Activated CD4-positive, alpha-beta T cell treated with anti-CD3 and anti-CD28 coated beads for 36 hours (primary cell): ENCODE results near the gene SEC24C. TPM values are rescaled to one million over a fixed set of nuclear protein-coding genes. Genes with fewer than 3 reads are reported as not detected.

Experiments used
- ATAC-seq: fragments of 200-7000 bp; cut with Tn5 transposase; one replicate; pipeline ENCODE4 v1.10.0; 2021; ENCODE audit warnings: mild to moderate bottlenecking, moderate library complexity
- CTCF ChIA-PET: fragments of 350-600 bp; sonication (Branson Sonifier 250); formaldehyde crosslinking; loops from one replicate; lab custom pipeline; 2021; ENCODE audit warnings: antibody characterized with exemption; lab: Charles Lee
- POLR2A ChIA-PET: fragments of 350-600 bp; sonication (Branson Sonifier 250); formaldehyde crosslinking; loops from one replicate; lab custom pipeline; 2021; ENCODE audit warnings: antibody characterized with exemption, inconsistent platforms; lab: Charles Lee
- DNase-seq: peaks from one replicate; pipeline ENCODE4 v3.0.0-alpha.2; 2020
- H3K27ac Mint-ChIP-seq: one replicate; pipeline ENCODE4 v1.8.0; 2021; ENCODE audit warnings: mixed read lengths
- H3K27me3 Mint-ChIP-seq: one replicate; pipeline ENCODE4 v1.8.0; 2021; ENCODE audit warnings: mixed read lengths
- H3K36me3 Mint-ChIP-seq: one replicate; pipeline ENCODE4 v1.8.0; 2021; ENCODE audit warnings: low read depth, mixed read lengths
- H3K4me1 Mint-ChIP-seq: one replicate; pipeline ENCODE4 v1.8.0; 2021; ENCODE audit warnings: mixed read lengths
- H3K4me3 Mint-ChIP-seq: one replicate; pipeline ENCODE4 v1.8.0; 2021; ENCODE audit warnings: mild to moderate bottlenecking, moderate library complexity, mixed read lengths
- H3K9me3 Mint-ChIP-seq: one replicate; pipeline ENCODE4 v1.8.0; 2021; ENCODE audit warnings: low read depth, mixed read lengths
- intact Hi-C, 2 experiments: fragments of 100-400 bp; cut with DNase I in 1 of 2; cut with micrococcal nuclease in 1 of 2; formaldehyde crosslinking; loops; one replicate each; pipeline versions ENCODE4 v1.14.2 to v1.15.1; 2022 to 2024; cut with DNase I, micrococcal nuclease
- total RNA-seq, 2 experiments: library from RNA; stranded (reverse); gene quantifications; one replicate each; pipeline ENCODE4 v1.2.3, GENCODE V29; 2021

SEC24C gene
- total RNA-seq, 2 experiments from 2014 or later: 84.6 to 88.2 TPM

- Mint-ChIP-seq H3K9me3 (no peaks in the 10 kb centered on the region), H3K27me3 (no peaks in the 10 kb centered on the region), H3K4me1 (peaks cover 29% of the 10 kb centered on the region), H3K4me3 (no peak overlapping the region), H3K36me3 (peaks cover 52% of the 10 kb centered on the region), H3K27ac (peak overlapping the region; percentile 67)
- CTCF ChIA-PET: no interaction called here
- intact Hi-C loops: no loop called here
- POLR2A ChIA-PET: no interaction called here
- DNase-seq (no peak), ATAC-seq (no peak)
Observed at GRCh38 chr10:73802276-73802991, 58.3 kb downstream of the SEC24C start.

GRCh38 chr10:73803680-73804286 is 59.6 kb downstream of the SEC24C start:
- ATAC-seq (peak; percentile 56), DNase-seq (no peak)
- Mint-ChIP-seq H3K36me3 (peaks cover 57% of the 10 kb centered on the region), H3K27me3 (no peaks in the 10 kb centered on the region), H3K4me1 (peaks cover 40% of the 10 kb centered on the region), H3K4me3 (no peak overlapping the region), H3K27ac (peak overlapping the region; percentile 80), H3K9me3 (no peaks in the 10 kb centered on the region)
- ChIA-PET POLR2A (interaction anchor here (0.7 to 1.1 kb wide), 3 partner anchors 18 to 214 kb away, joined by 3 read pairs; no protein-coding TSS in a partner anchor), CTCF (interaction anchor here (0.7 to 1.2 kb wide), 2 partner anchors 17 to 35 kb away, joined by 3 read pairs; no protein-coding TSS in a partner anchor)
- intact Hi-C loops: no loop called here

GRCh38 chr10:73806176-73806950 is 62.2 kb downstream of the SEC24C start:
- Mint-ChIP-seq H3K27ac (peak overlapping the region; percentile 60), H3K36me3 (peaks cover 70% of the 10 kb centered on the region), H3K27me3 (no peaks in the 10 kb centered on the region), H3K4me1 (peaks cover 56% of the 10 kb centered on the region), H3K4me3 (no peak overlapping the region), H3K9me3 (no peaks in the 10 kb centered on the region)
- DNase-seq (no peak), ATAC-seq (no peak)
- POLR2A ChIA-PET: interaction anchor here (0.9 kb wide), 1 partner anchor 372 kb away, joined by 4 read pairs; no protein-coding TSS in a partner anchor
- intact Hi-C loops: no loop called here
- CTCF ChIA-PET: interaction anchor here (1.7 kb wide), 1 partner anchor 43 kb away, joined by 4 read pairs; no protein-coding TSS in a partner anchor

GRCh38 chr10:73807471-73807870 is 63.3 kb downstream of the SEC24C start:
- no peak overlapping the region for H3K4me3 Mint-ChIP-seq
- peak overlapping the region; percentile 60 for H3K27ac Mint-ChIP-seq
- H3K9me3 Mint-ChIP-seq: no peaks in the 10 kb centered on the region
- ChIA-PET CTCF (interaction anchor here (0.6 kb wide), 1 partner anchor 136 kb away, joined by 3 read pairs; no protein-coding TSS in a partner anchor), POLR2A (interaction anchor here (0.5 kb wide), 1 partner anchor 21 kb away, joined by 3 read pairs; no protein-coding TSS in a partner anchor)
- no peaks in the 10 kb centered on the region for H3K27me3 Mint-ChIP-seq
- no peak for DNase-seq
- no peak for ATAC-seq
- peaks cover 57% of the 10 kb centered on the region for H3K4me1 Mint-ChIP-seq
- intact Hi-C loops: no loop called here
- peaks cover 64% of the 10 kb centered on the region for H3K36me3 Mint-ChIP-seq

- Mint-ChIP-seq H3K4me3 (no peak overlapping the region), H3K36me3 (peaks cover 57% of the 10 kb centered on the region), H3K9me3 (no peaks in the 10 kb centered on the region), H3K27ac (peak overlapping the region; percentile 91), H3K4me1 (peaks cover 58% of the 10 kb centered on the region), H3K27me3 (no peaks in the 10 kb centered on the region)
- POLR2A ChIA-PET: interaction anchor here (0.5 to 1.1 kb wide), 6 partner anchors 14 to 77 kb away, joined by 3 to 6 read pairs (median 3); no protein-coding TSS in a partner anchor
- CTCF ChIA-PET: interaction anchor here (0.6 to 0.8 kb wide), 4 partner anchors 25 to 65 kb away, joined by 3 read pairs; no protein-coding TSS in a partner anchor
- intact Hi-C loops: no loop called here
- no peak for ATAC-seq
- no peak for DNase-seq
Observed at GRCh38 chr10:73808021-73808815, 64.0 kb downstream of the SEC24C start.

- no peak for DNase-seq
- H3K36me3 Mint-ChIP-seq: peaks cover 49% of the 10 kb centered on the region
- H3K27me3 Mint-ChIP-seq: no peaks in the 10 kb centered on the region
- ATAC-seq: no peak
- POLR2A ChIA-PET: interaction anchor here (0.6 to 2.3 kb wide), 12 partner anchors 8 to 78 kb away, joined by 3 to 9 read pairs (median 3); a partner anchor contains a TSS
- peak overlapping the region; percentile 91 for H3K27ac Mint-ChIP-seq
- H3K4me3 Mint-ChIP-seq: peak overlapping the region; percentile 78
- CTCF ChIA-PET: interaction anchor here (0.6 to 1.6 kb wide), 8 partner anchors 10 to 452 kb away, joined by 3 to 5 read pairs (median 3); a partner anchor contains a TSS
- intact Hi-C loops: no loop called here
- peaks cover 50% of the 10 kb centered on the region for H3K4me1 Mint-ChIP-seq
- no peaks in the 10 kb centered on the region for H3K9me3 Mint-ChIP-seq
Observed at GRCh38 chr10:73809061-73809818, 65.1 kb downstream of the SEC24C start.

- DNase-seq: peak; percentile 32
Observed at GRCh38 chr10:73810358-73810734, 66.2 kb downstream of the SEC24C start.

GRCh38 chr10:73810735-73811465 is 66.7 kb downstream of the SEC24C start:
- Mint-ChIP-seq H3K4me3 (peak overlapping the region; percentile 78), H3K4me1 (peaks cover 42% of the 10 kb centered on the region), H3K9me3 (no peaks in the 10 kb centered on the region), H3K36me3 (peaks cover 43% of the 10 kb centered on the region), H3K27me3 (no peaks in the 10 kb centered on the region), H3K27ac (peak overlapping the region; percentile 91)
- ATAC-seq: peak; percentile 22
- ChIA-PET CTCF (interaction anchor here (1.0 to 1.6 kb wide), 7 partner anchors 11 to 271 kb away, joined by 3 to 7 read pairs (median 4); no protein-coding TSS in a partner anchor), POLR2A (interaction anchor here (0.8 to 2.3 kb wide), 10 partner anchors 10 to 230 kb away, joined by 3 to 10 read pairs (median 6); partner anchors contain the start of genes CHCHD1 and SEC24C)
- intact Hi-C loops: loop anchor here (1.0 to 5.0 kb wide), 14 partner anchors 26 to 1399 kb away; partner anchors contain the start of genes ZSWIM8 (in 2 of the 2), ADK (in 1 of the 2), CAMK2G (in 1 of the 2) and KAT6B (in 1 of the 2)
- peak; percentile 72 for DNase-seq

More at GRCh38 chr10:73810358-73810734, 66.2 kb downstream of the SEC24C start:
- peak overlapping the region; percentile 91 for H3K27ac Mint-ChIP-seq
- no peaks in the 10 kb centered on the region for H3K9me3 Mint-ChIP-seq
- ATAC-seq: peak; percentile 11
- peaks cover 48% of the 10 kb centered on the region for H3K36me3 Mint-ChIP-seq
- POLR2A ChIA-PET: interaction anchor here (0.6 to 2.3 kb wide), 11 partner anchors 10 to 1326 kb away, joined by 3 to 10 read pairs (median 5); partner anchors contain the start of genes CHCHD1 and SEC24C
- CTCF ChIA-PET: interaction anchor here (0.9 to 1.6 kb wide), 9 partner anchors 12 to 453 kb away, joined by 3 to 7 read pairs (median 4); a partner anchor contains a TSS
- peak overlapping the region; percentile 78 for H3K4me3 Mint-ChIP-seq
- peaks cover 47% of the 10 kb centered on the region for H3K4me1 Mint-ChIP-seq
- intact Hi-C loops: loop anchor here (2.0 to 5.0 kb wide), 3 partner anchors 38 to 1300 kb away; partner anchors contain the start of gene SAMD8 (in 1 of the 2)
- no peaks in the 10 kb centered on the region for H3K27me3 Mint-ChIP-seq

GRCh38 chr10:73812657-73813056 is 68.5 kb downstream of the SEC24C start:
- no peaks in the 10 kb centered on the region for H3K9me3 Mint-ChIP-seq
- ChIA-PET POLR2A (no interaction called here), CTCF (interaction anchor here (0.6 to 1.2 kb wide), 2 partner anchors 22 to 146 kb away, joined by 3 read pairs; no protein-coding TSS in a partner anchor)
- H3K27ac Mint-ChIP-seq: no peak overlapping the region
- no peaks in the 10 kb centered on the region for H3K27me3 Mint-ChIP-seq
- ATAC-seq (no peak), DNase-seq (no peak)
- no peak overlapping the region for H3K4me3 Mint-ChIP-seq
- H3K4me1 Mint-ChIP-seq: peaks cover 27% of the 10 kb centered on the region
- peaks cover 27% of the 10 kb centered on the region for H3K36me3 Mint-ChIP-seq
- intact Hi-C loops: loop anchor here in 1 of 2 experiments (5.0 kb wide), 1 partner anchor 40 kb away; a partner anchor contains a TSS
